HPDE6-E6E7 (cell line): ENCODE results near the gene BMX.

Experiments used
- DNase-seq: peaks from one replicate; pipeline ENCODE4 v3.0.0; 2011; ENCODE audit warnings: missing footprints; ENCODE audit errors: extremely low spot score

BMX gene

DNA sequence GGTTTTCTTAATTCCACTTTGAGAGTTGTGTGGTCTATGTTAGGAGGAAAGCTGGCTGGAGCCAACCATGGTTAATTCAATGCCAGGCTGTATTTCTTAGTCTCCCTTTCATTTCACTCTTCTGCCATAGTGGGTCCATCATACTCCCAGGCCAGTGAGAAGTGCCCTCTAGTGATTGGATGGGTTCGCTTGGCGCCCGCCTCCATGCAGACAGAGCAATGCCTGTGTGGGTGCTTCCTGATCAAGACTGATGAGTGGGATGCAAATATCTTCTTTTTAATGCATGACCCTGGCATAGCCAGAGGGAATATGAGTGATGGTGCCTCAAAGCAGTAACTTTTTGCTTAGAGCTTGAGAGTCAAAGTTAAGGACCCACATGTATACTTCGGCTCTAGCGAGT is 6.4 kb downstream of the BMX start:
- no peak for DNase-seq

DNA sequence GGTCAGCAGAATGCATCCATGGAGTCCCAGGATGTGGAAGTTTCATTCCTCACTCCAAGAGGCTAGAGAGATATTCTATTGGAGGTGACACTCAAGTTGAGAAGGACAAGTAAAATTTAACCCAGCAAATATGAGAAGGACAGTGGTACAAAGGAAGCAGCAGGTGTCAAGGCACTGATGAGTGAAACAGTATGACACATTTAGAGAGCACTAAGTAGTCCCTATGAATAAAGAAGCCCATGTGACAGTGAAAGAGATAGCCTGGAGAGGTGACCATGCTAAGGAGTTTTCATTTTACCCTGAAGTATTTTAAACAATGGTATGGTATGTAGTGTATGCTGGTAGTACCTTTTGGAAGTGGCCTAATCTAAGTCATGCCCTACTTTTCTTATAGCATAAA is 9.2 kb downstream of the BMX start:
- no peak for DNase-seq

DNA sequence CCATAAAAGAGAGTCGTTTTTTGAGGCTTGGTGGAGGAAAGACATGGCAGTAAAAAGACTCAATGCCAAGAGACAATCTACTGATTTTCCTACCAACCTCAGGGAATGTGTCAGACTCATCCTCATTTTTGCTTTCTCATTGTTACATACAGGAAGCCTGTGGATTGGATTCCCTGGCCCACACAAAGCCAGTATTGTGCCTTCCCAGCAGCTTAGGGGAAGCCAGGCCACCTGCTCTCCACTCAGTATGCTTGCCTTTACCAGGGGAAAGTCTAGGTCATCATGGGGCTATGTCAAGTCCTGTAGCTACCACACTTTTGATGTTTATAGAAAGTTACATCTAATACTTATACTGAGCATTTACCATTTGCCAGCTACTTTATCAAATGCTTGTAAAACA is 11.0 kb downstream of the BMX start:
- DNase-seq = no peak

DNA sequence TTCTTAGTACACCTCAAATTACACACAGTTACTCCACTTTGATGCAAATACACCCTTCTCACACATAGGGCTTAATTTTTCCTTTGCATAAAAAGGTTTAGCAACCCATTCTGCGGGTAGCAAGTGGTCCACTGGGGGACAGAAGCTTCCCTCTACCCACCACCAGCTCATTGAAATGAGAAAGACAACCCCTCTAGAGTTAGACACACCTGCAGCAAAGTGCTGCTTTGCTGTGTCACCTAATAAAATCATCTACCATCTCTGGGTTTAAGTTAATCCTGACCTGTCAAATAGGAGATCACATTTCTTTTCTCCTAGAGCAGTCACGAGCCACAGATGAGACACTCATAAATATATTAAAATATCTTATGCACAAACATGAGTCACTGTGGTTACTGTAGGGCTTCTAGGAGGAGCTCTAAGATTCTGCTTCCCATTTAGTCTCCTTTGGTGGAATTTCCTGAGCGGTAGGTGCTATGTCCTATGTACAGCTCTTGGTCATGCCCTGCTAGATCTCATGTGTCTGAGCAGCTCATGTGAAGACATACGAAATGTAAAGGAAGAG is 11.9 kb downstream of the BMX start:
- peak; percentile 32 for DNase-seq

DNA sequence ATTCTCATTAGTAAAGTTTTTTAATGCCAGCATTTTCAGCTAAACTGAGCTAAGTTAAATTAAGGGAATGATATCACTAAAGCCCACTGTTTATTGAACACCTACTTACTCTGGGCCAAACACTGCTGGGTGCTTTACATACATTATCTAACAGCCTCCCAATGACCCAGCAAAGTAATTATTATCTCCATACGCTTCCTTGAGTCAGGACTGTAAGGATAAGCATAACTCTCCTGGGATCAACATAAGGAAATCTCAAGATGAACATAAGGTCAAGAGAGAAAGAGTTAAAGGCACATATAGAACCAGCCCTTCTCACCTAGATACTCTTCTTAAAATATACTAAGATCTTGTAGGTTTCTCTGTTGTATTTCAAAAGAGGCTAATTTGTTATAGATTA is 13.7 kb downstream of the BMX start:
- no peak for DNase-seq

DNA sequence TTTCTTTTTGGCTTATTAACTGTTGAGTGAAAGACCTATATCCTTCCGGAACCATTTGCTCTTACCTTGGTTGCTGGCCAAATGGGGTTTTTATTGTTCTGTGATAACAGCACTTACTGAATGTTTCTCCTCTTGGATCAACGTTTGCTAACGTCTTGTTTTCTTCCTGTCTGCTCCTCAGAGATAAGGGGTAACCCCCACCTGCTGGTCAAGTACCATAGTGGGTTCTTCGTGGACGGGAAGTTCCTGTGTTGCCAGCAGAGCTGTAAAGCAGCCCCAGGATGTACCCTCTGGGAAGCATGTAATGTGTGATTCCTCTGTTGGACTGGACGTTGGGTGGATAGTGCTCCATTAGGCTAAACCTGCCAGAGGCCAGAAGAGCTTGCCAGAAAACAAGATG is 15.3 kb downstream of the BMX start:
- DNase-seq = no peak

DNA sequence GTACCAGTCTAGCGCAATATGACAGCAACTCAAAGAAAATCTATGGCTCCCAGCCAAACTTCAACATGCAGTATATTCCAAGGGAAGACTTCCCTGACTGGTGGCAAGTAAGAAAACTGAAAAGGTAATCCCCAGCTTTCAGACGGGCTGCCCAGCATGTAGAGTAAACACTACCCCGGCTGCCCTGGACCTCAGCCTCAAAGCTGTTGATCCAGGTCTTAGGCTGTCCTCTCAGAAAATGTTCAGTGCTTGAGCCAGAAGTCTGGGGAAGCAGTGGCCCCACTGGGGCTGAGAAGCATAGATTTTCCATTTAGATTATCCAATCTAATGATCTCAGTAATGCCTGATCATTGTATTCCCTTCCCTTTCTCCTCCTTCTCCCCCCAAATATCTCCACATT is 21.9 kb downstream of the BMX start:
- DNase-seq = no peak

DNA sequence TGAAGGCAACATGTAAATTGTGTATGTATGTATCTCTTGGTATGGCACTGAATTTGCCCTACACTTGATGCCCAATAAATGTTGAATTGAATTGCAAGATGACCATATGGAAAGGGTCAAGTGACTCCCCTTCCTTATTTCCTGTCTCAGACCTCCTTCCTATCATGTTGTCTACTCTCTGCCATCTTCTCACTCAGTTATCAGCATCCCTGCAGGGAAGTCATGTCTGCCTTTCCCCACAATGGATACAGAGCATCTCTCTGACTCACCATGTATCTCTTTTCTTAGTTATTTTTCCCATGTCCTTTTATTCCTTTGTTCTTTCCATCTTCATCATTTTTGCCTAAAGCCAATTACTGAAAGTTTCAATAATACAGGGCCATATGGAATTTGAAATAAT is 22.5 kb downstream of the BMX start:
- no peak for DNase-seq

DNA sequence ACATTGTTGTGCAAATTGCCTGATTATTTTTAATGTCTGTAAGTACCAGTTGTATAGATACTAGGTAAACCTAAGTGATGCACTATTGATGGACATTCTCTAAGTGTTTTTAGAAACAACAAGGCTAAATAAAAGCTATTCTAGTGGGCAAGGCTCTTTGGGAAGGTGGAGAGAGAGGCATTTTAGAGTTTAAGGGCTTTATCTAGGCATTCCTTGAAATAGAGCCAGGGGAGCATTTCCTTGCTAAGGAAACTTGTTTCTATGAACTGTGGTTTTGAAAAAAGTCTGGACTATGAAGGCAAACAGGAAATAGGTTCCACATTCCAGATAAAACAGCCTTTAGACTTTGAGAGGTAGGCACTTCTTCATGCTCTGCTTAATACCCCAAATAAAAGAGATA is 23.8 kb downstream of the BMX start:
- no peak for DNase-seq

DNA sequence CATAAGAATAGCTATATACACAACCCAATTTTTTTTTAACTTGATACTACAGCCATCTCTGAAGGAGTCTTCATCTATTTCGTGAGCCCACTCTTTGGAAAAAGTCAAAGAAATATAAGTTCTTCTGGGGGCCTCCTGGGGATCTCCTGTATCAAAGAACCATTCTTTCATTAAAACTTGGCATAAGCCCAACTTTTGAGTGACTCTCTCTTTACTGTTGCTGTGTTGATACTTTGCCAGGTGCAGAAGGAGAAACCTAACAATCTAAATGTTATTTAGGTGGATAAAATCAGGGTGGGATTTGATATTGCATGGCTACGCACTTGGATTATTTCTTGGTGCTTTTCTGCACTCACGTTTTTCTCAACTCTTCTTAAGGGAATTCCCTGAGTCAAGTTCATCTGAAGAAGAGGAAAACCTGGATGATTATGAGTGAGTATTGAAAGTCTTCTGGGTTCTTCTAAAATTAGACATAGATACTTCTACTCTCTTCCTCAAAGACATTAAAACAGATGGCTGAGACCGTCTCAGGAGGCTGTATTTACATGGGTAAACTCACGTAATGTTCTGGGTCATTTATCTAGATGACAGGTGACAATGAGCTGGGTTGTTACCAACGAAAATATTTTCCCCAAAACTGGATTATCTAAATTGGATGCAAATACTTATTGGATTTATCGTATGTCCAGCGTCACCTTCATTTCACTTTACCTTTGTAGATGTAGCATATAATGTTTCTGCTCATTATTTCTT is 25.2 kb downstream of the BMX start:
- DNase-seq = no peak

DNA sequence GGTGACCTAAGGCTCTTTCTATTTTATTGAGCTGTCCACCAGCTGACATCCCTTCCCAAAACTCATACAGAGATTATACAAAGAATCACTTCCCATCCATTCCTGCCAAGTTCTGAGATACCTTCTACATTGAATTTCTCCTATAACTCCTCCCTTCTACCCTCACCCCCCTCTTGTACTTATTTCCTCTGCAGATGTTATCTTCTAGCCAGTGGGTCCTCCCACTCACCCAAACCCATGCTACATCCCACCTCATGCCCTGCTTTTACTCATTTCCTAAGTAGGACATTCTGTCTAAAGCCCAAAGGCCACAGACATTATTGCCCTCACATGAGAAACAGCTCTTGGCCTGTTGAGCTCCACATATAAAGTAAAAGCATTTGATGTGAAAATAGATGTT is 28.6 kb downstream of the BMX start:
- DNase-seq = no peak

DNA sequence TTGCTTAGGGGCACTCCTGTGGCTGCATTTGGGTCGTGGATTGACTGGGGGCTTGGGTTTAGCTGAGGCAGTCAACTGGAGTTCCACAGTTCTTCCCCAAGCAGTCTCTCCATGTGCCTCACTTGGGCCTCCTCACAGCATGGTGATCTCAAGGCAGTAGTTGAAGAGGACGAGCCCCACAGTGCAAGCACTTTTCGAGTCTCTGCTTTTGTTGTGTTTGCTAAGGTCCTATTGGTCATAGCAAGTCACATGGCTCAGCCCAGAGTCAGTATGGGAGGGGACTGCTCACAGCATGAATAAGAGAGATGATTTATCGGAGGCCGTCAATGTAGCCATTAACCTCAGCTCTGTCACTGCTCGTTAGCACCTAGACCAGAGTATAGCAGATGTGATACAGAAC is 29.7 kb downstream of the BMX start:
- DNase-seq = no peak

DNA sequence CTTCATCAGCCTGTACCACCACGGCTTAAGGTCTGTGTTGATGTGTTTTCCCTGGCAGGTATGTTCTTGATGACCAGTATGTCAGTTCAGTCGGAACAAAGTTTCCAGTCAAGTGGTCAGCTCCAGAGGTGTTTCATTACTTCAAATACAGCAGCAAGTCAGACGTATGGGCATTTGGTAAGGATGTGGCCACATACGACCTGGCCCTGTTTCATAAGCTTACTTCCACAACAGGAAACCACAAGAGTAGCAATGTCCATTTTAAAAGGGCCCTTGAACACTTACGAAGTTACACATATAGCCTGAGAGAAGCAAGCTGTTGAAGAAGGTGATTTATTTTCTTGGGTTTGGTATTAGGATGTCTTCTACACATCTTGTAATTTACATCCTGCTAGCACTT is 46.1 kb downstream of the BMX start:
- DNase-seq = no peak

DNA sequence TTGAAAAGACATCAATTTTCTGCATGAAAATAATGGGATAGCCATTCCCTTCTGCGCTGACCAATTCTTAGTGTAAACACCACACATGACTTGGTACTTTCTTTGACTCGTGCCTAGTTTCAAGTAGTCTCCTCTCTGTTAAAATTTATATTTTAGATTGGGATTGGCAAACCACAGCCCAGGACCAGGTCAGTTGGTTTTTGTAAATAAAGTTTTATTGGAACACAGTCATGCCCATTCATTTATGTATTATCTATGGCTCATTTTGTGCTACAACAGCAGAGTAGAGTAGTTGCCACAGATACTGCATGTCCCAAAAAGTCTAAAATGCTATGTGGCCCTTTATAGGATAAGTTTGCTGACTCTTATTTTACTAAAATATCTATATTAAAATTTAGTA is 46.7 kb downstream of the BMX start:
- DNase-seq = no peak

DNA sequence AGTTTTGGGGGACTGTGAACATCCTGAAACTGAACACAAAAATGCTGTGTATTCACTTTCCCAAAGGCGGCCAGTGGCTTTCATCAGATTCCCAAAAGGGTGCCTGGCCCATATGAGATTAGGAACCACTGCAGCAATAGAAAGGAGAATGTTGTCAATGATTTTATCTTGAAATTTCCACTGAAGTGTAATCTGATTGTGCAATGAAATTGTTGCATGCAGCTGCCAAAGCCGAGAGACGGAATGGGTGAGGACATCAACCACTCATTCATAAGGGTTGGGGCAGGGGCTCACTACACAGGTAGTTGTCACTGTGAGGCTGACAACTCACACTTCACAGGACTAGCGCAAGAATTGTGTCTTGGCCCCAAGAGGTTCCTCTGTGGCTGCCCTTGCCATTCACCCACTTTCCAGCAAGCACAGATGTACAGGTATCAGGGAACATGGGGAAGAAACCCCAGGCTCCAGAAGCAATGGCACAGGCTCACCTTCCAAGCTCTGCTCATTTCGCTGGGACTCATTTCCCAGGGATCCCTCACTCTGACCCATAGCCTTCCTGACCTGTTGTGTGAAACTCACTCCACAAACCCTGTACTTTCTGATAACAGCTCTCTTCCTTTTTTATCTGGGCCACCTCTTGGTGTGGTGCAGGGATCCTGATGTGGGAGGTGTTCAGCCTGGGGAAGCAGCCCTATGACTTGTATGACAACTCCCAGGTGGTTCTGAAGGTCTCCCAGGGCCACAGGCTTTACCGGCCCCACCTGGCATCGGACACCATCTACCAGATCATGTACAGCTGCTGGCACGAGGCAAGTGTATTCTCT is 48.8 kb downstream of the BMX start:
- no peak for DNase-seq

DNA sequence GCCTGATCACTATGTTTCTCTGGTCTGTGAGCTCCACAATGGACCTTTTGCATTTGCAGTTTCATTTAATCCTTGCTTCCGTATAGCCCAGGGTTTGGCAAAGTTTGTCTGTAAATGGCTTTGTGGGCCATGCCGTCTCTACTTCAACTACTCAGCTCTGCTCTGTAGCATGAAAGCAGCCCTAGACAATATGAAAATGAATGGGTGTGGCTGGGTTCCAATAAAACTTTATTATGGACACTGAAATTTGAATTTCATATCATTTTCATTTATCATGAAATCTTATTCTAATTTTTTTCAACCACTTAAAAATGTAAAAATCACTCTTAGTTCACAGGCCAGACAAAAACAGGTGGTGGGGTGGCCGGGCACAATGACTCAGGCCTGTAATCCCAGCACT is 58.6 kb downstream of the BMX start:
- DNase-seq = no peak

DNA sequence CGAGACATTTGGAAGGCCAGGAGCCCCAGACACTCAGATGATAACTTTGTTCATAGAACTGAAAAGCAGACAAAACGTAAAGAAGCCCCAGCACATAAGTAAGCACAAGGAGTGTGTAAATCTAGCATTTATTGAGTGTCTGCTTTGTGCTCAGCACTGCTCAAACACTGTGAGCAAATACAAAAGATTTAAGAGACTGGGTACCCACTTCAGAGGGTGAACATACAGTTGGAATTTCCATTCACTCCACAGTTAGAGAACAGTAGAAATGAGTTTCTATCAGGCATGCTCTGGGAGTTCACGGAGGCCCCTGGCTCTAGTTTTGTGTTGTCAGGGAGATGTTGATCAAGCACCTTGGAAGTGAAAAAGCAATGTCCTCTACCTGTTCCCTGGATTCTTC is 60.3 kb downstream of the BMX start:
- no peak for DNase-seq

DNA sequence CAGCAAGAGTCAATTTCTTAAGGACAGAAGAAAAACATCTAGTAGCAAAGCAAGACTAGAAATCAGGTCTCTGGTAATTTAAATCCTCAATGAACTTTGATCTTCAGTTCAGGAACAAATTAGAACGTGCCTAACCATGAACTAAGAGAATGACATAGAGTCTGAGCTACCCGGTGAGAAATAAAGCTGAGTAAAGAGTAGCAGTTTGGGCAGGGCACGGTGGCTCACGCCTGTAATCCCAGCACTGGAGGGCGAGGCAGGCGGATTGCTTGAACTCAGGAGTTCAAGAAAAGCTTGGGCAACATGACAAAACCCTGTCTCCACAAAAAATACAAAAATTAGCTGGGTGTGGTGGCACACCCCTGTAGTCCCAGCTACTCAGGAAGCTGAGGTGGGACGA is 62.4 kb downstream of the BMX start:
- DNase-seq = no peak

DNA sequence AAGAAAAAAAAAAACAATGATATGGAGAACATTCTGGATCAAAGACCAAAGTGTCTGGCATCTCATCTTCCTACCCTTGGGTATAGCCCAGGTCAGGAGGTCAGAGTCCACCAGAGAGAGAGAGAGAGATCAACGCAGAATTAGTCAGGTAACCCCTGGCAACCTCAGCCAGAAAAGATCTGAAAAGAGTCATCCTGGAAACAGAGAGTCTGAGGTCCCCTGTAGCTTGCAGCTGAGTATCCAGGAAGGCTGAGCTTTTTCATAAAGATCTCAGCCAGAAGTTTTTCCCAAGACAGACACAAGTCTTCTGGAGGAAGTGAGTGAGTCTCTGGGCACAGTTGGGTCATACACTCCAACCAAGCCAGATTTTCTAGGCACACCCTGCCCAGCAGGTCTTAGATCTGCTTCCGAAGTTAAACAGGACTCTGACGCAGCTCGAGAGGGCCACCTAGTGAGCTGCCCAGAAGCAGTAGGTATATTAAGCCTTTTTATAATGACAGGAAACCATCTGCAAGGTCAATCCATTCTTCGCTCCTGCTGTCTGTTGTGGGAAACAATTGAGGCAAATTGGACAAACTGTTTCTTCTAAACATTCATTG is 64.5 kb downstream of the BMX start:
- DNase-seq = peak; percentile 56

DNA sequence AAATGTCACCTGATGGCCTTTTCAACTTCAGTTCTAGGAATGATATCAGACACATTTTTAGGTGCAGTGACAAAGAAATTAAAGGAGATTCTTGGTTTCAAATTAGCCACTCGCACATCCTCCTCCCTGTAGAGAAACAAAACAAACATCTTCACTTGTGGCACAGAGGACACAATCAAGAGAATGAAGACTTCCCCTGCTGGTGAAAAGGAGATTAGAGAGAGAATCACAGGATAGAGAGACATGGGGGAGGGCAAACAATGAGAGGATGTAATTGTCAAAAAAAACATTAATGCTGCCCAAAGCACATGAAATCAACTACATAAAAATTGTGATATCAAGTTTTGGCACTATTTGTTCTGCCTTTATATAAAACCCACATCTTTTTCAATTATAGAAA is 65.6 kb downstream of the BMX start:
- no peak for DNase-seq

DNA sequence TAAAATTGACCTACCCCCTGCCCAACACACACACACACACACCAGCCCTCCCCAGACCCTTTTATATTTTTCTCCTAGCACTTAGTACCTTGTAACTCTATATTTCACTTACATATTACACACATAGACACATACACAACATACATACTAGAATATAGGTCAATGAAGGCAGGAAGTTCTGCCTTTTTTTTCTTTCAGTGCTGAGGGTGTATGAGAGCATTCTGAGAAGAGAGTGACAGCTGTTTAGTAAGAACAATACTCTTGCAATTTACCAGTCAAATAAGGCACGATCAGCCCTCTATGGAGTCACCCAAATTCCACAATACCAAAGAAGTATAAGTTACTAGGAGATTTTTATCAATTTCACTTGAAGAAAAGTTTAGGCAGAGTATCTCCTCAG is 66.7 kb downstream of the BMX start:
- DNase-seq = no peak

DNA sequence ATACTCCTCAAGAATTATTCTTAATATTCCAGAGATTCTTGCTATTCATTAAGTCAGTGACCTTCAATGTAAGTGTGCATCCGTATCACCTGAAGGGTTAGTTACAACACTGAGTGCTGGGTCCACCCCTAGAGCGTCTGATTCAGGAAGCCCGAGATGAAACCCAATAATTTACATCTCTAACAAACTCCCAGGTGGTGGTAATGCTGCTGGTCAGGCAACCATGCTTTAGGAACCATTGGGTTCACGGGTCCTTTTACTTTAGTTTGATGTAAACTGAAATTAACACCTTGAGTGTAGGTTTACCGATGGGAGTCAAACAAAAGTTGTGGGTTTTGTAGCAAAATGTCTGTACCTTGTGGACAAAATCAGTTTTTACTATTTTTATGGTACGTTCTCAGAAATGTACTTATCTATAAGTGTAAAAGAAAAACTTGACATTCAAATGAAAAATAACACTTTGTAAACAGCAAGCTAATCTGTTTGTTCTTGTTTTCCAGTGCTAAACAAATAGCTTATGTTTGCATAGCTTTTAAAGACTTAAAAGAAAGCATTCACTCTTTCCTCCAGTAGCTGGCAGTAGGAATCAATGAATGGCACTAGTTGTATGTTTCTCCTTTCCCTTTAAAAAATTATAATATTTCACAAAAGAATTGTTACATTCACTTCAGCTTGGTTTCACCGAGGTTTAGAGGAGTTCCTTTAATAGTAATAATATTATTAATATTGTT is 67.4 kb downstream of the BMX start:
- DNase-seq = no peak
